KOPT-K1 (cell line): ENCODE measurements around the gene TPP2.

ENCODE experiments used
- H3K27ac ChIP-seq: fragments of 200-600 bp; sonication (generic); 2 replicates; pipeline ENCODE4 v1.5.1; 2016; ENCODE audit warnings: antibody characterized with exemption, mild to moderate bottlenecking, low read depth, low read length; ENCODE audit not compliant: poor library complexity, severe bottlenecking
- H3K36me3 ChIP-seq: fragments of 200-600 bp; sonication (generic); 2 replicates; pipeline ENCODE4 v1.5.1; 2017; ENCODE audit warnings: antibody characterized with exemption, mild to moderate bottlenecking, low read length, moderate library complexity; ENCODE audit not compliant: insufficient read depth
- H3K9me3 ChIP-seq: fragments of 200-600 bp; sonication (generic); 2 replicates; pipeline ENCODE4 v1.5.1; 2017; ENCODE audit warnings: antibody characterized with exemption, low read length, mild to moderate bottlenecking; ENCODE audit not compliant: insufficient read depth, poor library complexity, severe bottlenecking

The TPP2 gene

DNA sequence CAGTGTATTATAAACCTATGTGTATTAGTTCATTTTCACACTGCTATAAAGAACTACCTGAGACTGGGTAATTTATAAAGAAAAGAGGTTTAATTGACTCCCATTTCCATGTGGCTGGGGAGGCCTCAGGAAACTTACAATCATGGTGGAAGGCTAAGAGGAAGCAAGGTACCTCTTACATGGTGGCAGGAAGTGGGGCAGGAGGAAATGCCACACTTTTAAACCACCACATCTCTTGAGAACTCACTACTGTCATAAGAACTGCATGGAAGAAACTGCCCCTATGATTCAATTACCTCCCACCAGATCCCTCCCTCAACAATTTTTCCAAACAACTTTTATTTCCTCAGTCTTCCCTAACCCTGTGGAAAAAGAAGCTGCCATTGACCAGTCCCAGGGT is 14.5 kb upstream of the TPP2 start:
- Histone ChIP-seq H3K36me3 (no peaks in the 10 kb centered on the region), H3K27ac (no peak overlapping the region), H3K9me3 (no peaks in the 10 kb centered on the region)

DNA sequence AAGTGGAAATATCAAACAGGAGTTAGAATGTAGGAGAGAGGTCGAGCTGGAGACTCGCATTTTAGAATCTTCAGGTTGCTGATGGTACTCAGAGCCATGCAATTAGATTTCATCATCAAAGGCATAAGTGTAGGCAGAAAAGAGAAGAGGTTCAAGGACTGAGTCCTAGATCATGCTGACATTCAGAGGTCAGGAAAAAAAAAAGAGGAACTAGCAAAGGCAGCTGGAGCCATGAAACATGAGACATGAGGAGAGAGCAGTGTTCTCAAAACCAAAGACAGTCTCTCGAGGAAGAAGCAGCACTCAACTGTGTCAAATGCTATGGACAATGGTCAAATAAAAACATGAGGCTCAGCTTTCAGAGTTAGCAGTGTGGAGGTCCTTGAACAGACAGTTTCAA is 12.4 kb upstream of the TPP2 start:
- Histone ChIP-seq H3K27ac (no peak overlapping the region), H3K9me3 (no peaks in the 10 kb centered on the region), H3K36me3 (no peaks in the 10 kb centered on the region)

- H3K36me3 ChIP-seq, result no peaks in the 10 kb centered on the region
- H3K27ac ChIP-seq, result no peak overlapping the region
- no peaks in the 10 kb centered on the region for H3K9me3 ChIP-seq
Measured at GRCh38 chr13:102586615-102587014, 10.2 kb upstream of the TPP2 start.

DNA sequence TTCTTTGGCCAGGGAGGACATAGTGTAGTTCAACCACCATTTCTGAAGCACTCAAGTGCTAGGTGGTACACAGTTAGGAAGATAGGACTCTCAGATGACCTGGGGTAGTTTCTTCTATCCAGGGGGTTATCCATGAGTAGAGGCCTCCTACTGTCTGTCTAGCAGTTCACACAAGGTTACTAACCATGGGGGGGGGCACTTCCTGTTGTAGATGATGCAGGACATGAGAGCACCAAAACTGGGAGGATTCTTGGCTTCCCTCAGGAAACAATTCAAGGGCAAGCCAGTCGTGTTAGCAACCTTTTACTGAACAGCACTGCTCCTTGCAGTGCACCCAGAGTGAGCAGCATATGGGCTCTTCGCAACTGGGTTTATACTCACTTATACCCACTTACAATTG is 8.9 kb upstream of the TPP2 start:
- H3K9me3 ChIP-seq, result no peaks in the 10 kb centered on the region
- no peak overlapping the region for H3K27ac ChIP-seq

GRCh38 chr13:102589301-102589822 is 7.4 kb upstream of the TPP2 start:
- Histone ChIP-seq H3K9me3 (no peaks in the 10 kb centered on the region), H3K27ac (no peak overlapping the region), H3K36me3 (no peaks in the 10 kb centered on the region)

More for the DNA sequence above, 8.9 kb upstream of the TPP2 start:
- H3K36me3 ChIP-seq, result no peaks in the 10 kb centered on the region

DNA sequence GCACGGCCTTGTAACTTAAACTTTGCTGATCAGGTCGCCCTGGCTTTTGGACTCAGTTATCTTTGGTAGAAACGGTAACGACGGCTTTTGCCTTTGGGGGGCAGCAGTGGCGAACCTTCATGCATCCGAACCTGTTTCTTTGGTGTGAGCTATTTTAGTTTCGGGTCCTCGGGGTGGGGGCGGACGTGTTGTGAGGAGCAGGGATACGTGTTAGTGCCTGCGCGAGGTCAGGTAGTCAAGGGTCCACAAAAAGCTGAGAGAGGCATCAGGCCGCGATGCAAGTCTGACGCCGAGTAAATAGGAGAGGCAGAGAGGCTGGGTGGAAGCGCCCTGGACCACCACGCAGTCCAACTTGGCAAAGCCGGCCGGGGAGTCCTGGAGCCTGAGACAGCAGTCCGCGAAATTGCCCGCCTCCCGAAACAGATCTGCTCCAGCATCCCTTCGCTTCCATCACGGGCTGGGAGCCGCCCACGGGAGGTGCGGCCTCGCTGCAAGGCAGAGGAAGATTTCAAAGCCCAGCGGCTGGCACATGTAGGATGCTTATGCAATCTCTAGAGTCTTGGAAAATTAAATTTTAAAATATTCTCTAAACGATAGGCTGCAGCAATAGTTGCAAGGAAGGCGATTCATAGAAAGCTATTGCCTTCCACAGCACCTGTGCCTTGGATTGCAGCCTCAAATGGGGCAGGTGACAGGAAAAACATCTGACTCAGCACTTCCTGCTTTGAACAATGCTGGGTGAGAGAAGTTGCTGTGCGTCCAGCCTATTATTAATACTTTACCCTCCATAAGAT is 4.6 kb upstream of the TPP2 start:
- H3K36me3 ChIP-seq, result no peaks in the 10 kb centered on the region
- H3K27ac ChIP-seq, result peak overlapping the region; percentile 54
- no peaks in the 10 kb centered on the region for H3K9me3 ChIP-seq

DNA sequence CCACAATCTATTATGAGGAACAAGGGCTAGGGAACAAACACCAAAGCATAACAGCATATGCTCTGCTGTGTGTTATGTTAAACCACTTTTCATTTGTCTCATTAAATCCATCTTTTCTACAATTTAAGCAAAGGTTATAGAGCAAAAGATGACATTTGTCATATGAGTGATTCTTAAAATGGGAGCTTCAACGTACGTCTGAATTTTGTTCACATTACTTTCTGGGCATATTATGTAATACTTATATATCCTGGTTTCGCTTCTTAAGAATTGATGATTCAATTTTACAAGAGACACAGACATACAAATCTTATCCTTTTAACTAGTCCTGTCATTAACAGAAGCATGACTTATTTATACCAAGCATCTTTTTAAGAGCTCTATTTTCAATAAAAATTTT is 3.3 kb upstream of the TPP2 start:
- no peaks in the 10 kb centered on the region for H3K36me3 ChIP-seq
- H3K27ac ChIP-seq, result no peak overlapping the region
- no peaks in the 10 kb centered on the region for H3K9me3 ChIP-seq

GRCh38 chr13:102597029-102597961 is 509 bp downstream of the TPP2 start:
- H3K27ac ChIP-seq, result peak overlapping the region; percentile 91
- H3K36me3 ChIP-seq, result peaks cover 10% of the 10 kb centered on the region
- no peaks in the 10 kb centered on the region for H3K9me3 ChIP-seq

GRCh38 chr13:102598061-102598460 is 1.3 kb downstream of the TPP2 start:
- H3K36me3 ChIP-seq, result peaks cover 18% of the 10 kb centered on the region
- H3K9me3 ChIP-seq, result no peaks in the 10 kb centered on the region
- H3K27ac ChIP-seq, result peak overlapping the region; percentile 91

DNA sequence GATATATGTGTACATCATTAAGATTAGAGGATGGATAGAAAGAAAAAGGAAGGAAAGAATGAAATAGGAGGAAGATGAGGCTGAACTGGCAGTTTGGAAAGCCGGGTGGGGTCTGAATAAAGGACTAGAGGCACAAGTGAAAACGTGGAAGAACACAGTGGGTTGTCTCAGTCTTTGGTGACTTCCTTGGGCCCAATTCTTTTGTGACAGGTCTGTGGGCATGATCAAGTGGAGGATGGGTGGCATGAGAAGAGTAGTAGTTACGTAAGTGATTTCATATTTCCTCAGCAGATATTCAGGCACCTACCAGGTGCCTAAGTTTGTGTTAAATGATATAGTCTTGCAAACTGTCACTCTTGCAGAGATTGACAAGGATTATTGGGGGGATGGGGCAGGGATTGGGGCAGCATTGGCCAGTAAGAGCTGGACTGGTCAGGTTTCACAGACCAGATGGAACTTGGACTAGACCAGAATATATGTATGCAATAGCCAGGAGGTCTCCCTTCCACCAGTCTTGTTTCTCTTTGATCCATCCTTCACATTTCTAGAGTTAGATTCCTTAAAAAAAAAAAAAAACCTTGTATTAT is 2.7 kb downstream of the TPP2 start:
- no peak overlapping the region for H3K27ac ChIP-seq
- H3K9me3 ChIP-seq, result no peaks in the 10 kb centered on the region
- H3K36me3 ChIP-seq, result peaks cover 33% of the 10 kb centered on the region

DNA sequence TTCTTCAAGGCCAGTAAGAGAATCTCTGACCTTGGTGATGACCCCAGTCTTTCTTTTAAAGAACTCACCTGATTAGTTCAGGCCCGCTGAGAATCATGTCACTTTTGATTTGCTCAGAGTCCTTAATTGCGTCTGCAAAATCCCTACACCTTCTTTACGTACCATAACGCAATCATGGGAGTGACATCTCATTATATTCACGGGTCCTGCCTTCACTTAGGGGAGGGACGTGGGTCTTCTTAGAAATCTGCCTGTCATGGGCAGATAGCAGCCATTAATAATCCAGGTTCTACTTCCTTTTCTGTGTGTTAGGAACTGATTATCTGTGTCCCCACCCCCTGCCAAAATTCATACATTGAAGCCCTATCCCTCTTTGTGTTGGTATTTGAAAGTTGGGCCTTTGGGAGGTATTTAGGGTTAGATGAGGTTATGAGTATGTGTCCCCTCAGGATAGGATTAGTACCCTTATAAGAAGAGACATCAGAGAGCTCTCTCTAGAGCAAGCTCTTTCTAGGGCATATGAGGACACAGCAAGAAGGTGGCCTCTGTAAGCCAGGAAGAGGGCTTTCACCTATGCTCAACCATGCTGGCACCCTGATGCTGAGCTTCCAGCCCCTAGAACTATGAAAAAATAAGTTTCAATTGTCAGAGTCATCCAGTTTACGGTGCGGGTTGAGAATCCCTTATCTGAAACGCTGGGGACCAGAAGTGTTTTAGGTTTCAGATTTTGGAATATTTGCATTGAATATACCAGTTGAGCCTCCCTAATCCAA is 9.9 kb downstream of the TPP2 start:
- peaks cover 93% of the 10 kb centered on the region for H3K36me3 ChIP-seq
- H3K9me3 ChIP-seq, result no peaks in the 10 kb centered on the region
- no peak overlapping the region for H3K27ac ChIP-seq

- Histone ChIP-seq H3K9me3 (no peaks in the 10 kb centered on the region), H3K27ac (no peak overlapping the region), H3K36me3 (peaks cover 95% of the 10 kb centered on the region)
Measured at GRCh38 chr13:102608974-102609373, 12.2 kb downstream of the TPP2 start.

DNA sequence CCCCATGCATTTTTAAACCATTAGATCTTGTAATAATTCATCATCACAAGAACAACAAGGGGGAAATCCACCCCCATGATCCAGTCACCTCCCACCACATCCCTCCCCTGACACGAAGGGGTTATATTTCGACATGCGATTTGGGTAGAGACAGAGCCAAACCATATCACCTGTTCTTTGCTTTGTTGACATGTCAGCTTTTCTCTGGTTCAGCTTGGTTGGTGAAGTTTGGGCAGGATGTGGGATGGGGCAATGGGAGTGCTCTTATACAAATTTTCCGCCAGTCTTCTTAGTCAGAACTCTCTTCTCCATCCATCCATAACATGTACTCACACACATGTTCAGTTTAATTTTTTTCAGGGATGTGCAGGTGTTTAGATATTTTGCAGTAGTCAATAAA is 12.9 kb downstream of the TPP2 start:
- Histone ChIP-seq H3K36me3 (peaks cover 96% of the 10 kb centered on the region), H3K27ac (no peak overlapping the region), H3K9me3 (no peaks in the 10 kb centered on the region)

GRCh38 chr13:102610296-102610895 is 13.6 kb downstream of the TPP2 start:
- no peaks in the 10 kb centered on the region for H3K9me3 ChIP-seq
- peaks cover 96% of the 10 kb centered on the region for H3K36me3 ChIP-seq
- no peak overlapping the region for H3K27ac ChIP-seq
